ENCODE results near the gene MYL9.
"Not testable (repeated sequence)": the region's sequence is repeated elsewhere in the genome, so short reads cannot be mapped to it uniquely, and the experiment has no call there.

The MYL9 gene

GRCh38 chr20:36549942-36550789 lies 8.8 kb downstream of the MYL9 start:
- no peak for DNase-seq

- no peak for DNase-seq
Measured at GRCh38 chr20:36550790-36551299, 9.5 kb downstream of the MYL9 start.

GRCh38 chr20:36555248-36555647 lies 13.9 kb downstream of the MYL9 start:
- DNase-seq: no peak

- DNase-seq: no peak
Measured at GRCh38 chr20:36562724-36563123, 21.4 kb downstream of the MYL9 start.

GRCh38 chr20:36563374-36563773 lies 22.1 kb downstream of the MYL9 start:
- DNase-seq: no peak

GRCh38 chr20:36564078-36564725 lies 22.9 kb downstream of the MYL9 start:
- not testable (repeated sequence) for DNase-seq

- DNase-seq: not testable (repeated sequence)
Measured at GRCh38 chr20:36564726-36565121, 23.4 kb downstream of the MYL9 start.

GRCh38 chr20:36565520-36565919 lies 24.2 kb downstream of the MYL9 start:
- no peak for DNase-seq

- DNase-seq: no peak
Measured at GRCh38 chr20:36569847-36570429, 28.6 kb downstream of the MYL9 start.

- no peak for DNase-seq
Measured at GRCh38 chr20:36571564-36572504, 30.5 kb downstream of the MYL9 start.

GRCh38 chr20:36572701-36573102 lies 31.4 kb downstream of the MYL9 start:
- DNase-seq: no peak

GRCh38 chr20:36573103-36573797 lies 31.9 kb downstream of the MYL9 start, which contains the start of gene TGIF2:
TSS of gene TGIF2 (plus strand) at chr20:36573597. CDS start at chr20:36578775, 5,178 bp downstream.
- peak; percentile 31 for DNase-seq

GRCh38 chr20:36573798-36574365 lies 32.6 kb downstream of the MYL9 start:
- no peak for DNase-seq

- DNase-seq: peak; percentile 29
Measured at GRCh38 chr20:36574366-36575135, 33.2 kb downstream of the MYL9 start.

- no peak for DNase-seq
Measured at GRCh38 chr20:36576081-36576445, 34.7 kb downstream of the MYL9 start.

- no peak for DNase-seq
Measured at GRCh38 chr20:36578356-36579041, 37.2 kb downstream of the MYL9 start.

- no peak for DNase-seq
Measured at GRCh38 chr20:36579996-36580545, 38.8 kb downstream of the MYL9 start.

GRCh38 chr20:36582322-36582721 lies 41.0 kb downstream of the MYL9 start:
- no peak for DNase-seq

- DNase-seq: no peak
Measured at GRCh38 chr20:36582821-36583220, 41.5 kb downstream of the MYL9 start.

GRCh38 chr20:36584018-36584481 lies 42.7 kb downstream of the MYL9 start:
- DNase-seq: no peak

Measured in NCI-H748 treated with DMSO at 0.1 percent for 48 hours (cell line).